Measurements from ENCODE around the gene ICE2. TPM values are rescaled to one million over a fixed set of nuclear protein-coding genes. Genes with fewer than 3 reads are reported as not detected.

The ICE2 gene
- total and polyA plus RNA-seq, 2 of the 4 experiments (the other 2 are of a cell fraction), result 14.7 to 21.1 TPM

DNA sequence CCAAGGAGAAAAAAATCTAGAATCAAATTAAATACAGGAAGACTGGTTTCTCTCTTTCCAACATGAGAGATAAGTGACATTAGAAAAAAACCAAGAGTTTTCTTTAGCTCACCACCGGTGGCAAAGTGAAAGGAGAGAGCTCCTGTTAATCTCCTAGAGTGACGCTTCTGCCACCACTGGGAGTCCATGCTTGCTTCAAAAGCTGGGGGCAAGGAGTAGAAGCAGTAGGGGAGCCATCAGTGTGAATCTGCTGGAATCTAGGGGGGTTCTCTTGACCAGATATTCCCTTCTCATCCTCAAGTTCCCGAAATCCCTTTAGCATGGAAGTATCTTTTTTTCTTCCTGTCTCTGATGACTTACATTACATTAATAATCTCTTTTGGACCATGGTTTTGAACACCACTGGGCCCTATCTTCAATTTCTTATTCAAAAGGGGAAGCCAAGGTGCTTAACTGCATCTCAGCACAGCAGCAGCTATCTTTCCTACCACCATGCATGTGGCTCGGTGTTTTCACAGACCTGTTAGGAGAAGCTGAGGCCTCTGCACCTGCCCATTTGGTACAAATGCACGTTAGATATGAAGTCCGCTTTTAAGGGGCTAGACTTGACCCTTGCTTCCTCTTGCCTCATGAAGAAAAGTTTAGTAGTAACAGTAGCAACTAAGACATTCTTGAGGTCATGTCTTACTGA is 6.6 kb upstream of the ICE2 start:
- dilution Hi-C loops (cut with HindIII; ENCODE audit: low sequenced_read_pairs, unreplicated experiment) (no loop called here), intact Hi-C loops (cut with micrococcal nuclease) (no loop called here), in situ Hi-C loops (cut with MboI; ENCODE audit: low sequenced_read_pairs) (no loop called here)
- Histone ChIP-seq H4K91ac (ENCODE audit: insufficient read depth, low read depth, low read length) (no peak overlapping the region), H3K56ac (ENCODE audit: extremely low read depth, insufficient read depth, low read length) (no peak overlapping the region), H3K79me1 (ENCODE audit: low read depth in 1 of 2, low read length in 2 of 2) (no peaks in the 10 kb centered on the region), H2BK15ac (ENCODE audit: low read depth, low read length) (no peak overlapping the region), H3K4me1 (ENCODE audit: control insufficient read depth, insufficient read depth, low read length) (no peaks in the 10 kb centered on the region), H3K9ac (ENCODE audit: low read depth, low read length) (no peak overlapping the region), H3K9me3 (ENCODE audit: control insufficient read depth, insufficient read depth, low read length) (no peaks in the 10 kb centered on the region), H3K23ac (ENCODE audit: low read depth, low read length) (no peak overlapping the region), H4K20me1 (ENCODE audit: insufficient read depth, low read length) (no peaks in the 10 kb centered on the region), H3K4me3 (ENCODE audit: insufficient read depth, low read depth, low read length) (no peak overlapping the region), H3K14ac (replicated peaks; ENCODE audit: low read depth, low read length) (no peak overlapping the region), H4K8ac (ENCODE audit: low read depth in 2 of 2, low read length in 2 of 2) (no peak overlapping the region), H3K27me3 (ENCODE audit: control insufficient read depth, insufficient read depth, low read length) (no peaks in the 10 kb centered on the region), H3K4ac (ENCODE audit: low read depth, low read length) (no peak overlapping the region), H2BK120ac (ENCODE audit: low read depth, low read length) (no peak overlapping the region), H3K4me2 (ENCODE audit: low read depth, low read length) (no peak overlapping the region), H2AFZ (replicated peaks; ENCODE audit: low read length, poor library complexity) (no peak overlapping the region), H2BK20ac (ENCODE audit: low read depth, low read length) (no peak overlapping the region), H2BK5ac (ENCODE audit: low read depth, low read length, poor library complexity, severe bottlenecking) (no peak overlapping the region), H2AK5ac (ENCODE audit: low read depth, low read length) (no peak overlapping the region), H2AK9ac (replicated peaks; ENCODE audit: low read depth, low read length, poor library complexity) (no peak overlapping the region), H3K36me3 (ENCODE audit: control insufficient read depth, insufficient read depth, low read length) (no peaks in the 10 kb centered on the region), H3K18ac (ENCODE audit: low read depth, low read length) (no peak overlapping the region), H3K27ac (ENCODE audit: insufficient read depth, low read length) (no peak overlapping the region), H3K9me1 (ENCODE audit: insufficient read depth, low read length) (no peaks in the 10 kb centered on the region), H4K5ac (ENCODE audit: low read depth, low read length) (no peak overlapping the region)
- no TSS peak for BruUV-seq (replicated peaks)
- DNase-seq, result no peak
- ChIA-PET POLR2A (ENCODE audit: unreplicated experiment) (no interaction called here), CTCF (no interaction called here)
- WGBS, 2 experiments (ENCODE audit: extremely low coverage in 2 of 2, insufficient read length in 1 of 2), result no CpG with 5 or more reads among the region's 6 CpGs
- TF ChIP-seq CHD1 (IDR thresholded peaks at IDR 0.05; ENCODE audit: low read depth, low read length) (no peak), BHLHE40 (IDR thresholded peaks at IDR 0.05; ENCODE audit: low read depth, low read length) (no peak), RCOR1 (IDR thresholded peaks at IDR 0.05; ENCODE audit: insufficient replicate concordance, low read length) (no peak), POLR2A (IDR thresholded peaks at IDR 0.05; ENCODE audit: low read depth, low read length) (no peak), CEBPB (IDR thresholded peaks at IDR 0.05; ENCODE audit: low read depth, low read length) (no peak)
- TF ChIP-seq, protein P1, sequence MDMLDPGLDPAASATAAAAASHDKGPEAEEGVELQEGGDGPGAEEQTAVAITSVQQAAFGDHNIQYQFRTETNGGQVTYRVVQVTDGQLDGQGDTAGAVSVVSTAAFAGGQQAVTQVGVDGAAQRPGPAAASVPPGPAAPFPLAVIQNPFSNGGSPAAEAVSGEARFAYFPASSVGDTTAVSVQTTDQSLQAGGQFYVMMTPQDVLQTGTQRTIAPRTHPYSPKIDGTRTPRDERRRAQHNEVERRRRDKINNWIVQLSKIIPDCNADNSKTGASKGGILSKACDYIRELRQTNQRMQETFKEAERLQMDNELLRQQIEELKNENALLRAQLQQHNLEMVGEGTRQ (IDR thresholded peaks at IDR 0.05; ENCODE audit: low read depth, low read length), result no peak
- TF ChIP-seq, protein P2, sequence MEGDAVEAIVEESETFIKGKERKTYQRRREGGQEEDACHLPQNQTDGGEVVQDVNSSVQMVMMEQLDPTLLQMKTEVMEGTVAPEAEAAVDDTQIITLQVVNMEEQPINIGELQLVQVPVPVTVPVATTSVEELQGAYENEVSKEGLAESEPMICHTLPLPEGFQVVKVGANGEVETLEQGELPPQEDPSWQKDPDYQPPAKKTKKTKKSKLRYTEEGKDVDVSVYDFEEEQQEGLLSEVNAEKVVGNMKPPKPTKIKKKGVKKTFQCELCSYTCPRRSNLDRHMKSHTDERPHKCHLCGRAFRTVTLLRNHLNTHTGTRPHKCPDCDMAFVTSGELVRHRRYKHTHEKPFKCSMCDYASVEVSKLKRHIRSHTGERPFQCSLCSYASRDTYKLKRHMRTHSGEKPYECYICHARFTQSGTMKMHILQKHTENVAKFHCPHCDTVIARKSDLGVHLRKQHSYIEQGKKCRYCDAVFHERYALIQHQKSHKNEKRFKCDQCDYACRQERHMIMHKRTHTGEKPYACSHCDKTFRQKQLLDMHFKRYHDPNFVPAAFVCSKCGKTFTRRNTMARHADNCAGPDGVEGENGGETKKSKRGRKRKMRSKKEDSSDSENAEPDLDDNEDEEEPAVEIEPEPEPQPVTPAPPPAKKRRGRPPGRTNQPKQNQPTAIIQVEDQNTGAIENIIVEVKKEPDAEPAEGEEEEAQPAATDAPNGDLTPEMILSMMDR (conservative IDR thresholded peaks at IDR 0.05; ENCODE audit: low read depth, low read length), result no peak
- no peak for ATAC-seq (ENCODE audit: low read depth)

All from IMR-90 (cell line).